ACC112 (cell line): ENCODE results near the gene NHEJ1.

Experiments
- H2AFZ ChIP-seq: fragments of 200-600 bp; sonication (generic); one replicate; pipeline ENCODE4 v1.6.0; 2017; ENCODE audit warnings: antibody characterized with exemption, low read length; ENCODE audit not compliant: unreplicated experiment
- H3K27ac ChIP-seq: fragments of 200-600 bp; sonication (generic); 2 replicates; pipeline ENCODE4 v1.5.1; 2014; ENCODE audit warnings: low read depth, mild to moderate bottlenecking, antibody characterized with exemption, low read length, moderate library complexity
- H3K27me3 ChIP-seq: fragments of 200-600 bp; sonication (generic); 2 replicates; pipeline ENCODE4 v1.6.1; 2014; ENCODE audit warnings: mild to moderate bottlenecking, antibody characterized with exemption, low read length, moderate library complexity, mixed read lengths; ENCODE audit not compliant: insufficient read depth
- H3K36me3 ChIP-seq: fragments of 200-600 bp; sonication (generic); 2 replicates; pipeline ENCODE4 v1.6.1; 2016; ENCODE audit warnings: mild to moderate bottlenecking, antibody characterized with exemption, low read length, moderate library complexity, mixed read lengths; ENCODE audit not compliant: insufficient read depth
- H3K4me1 ChIP-seq: fragments of 200-600 bp; sonication (generic); one replicate; pipeline ENCODE4 v1.6.1; 2016; ENCODE audit warnings: low read length, mixed read lengths; ENCODE audit not compliant: insufficient read depth, unreplicated experiment, control insufficient read depth
- H3K4me3 ChIP-seq: fragments of 200-600 bp; sonication (generic); 2 replicates; pipeline ENCODE4 v1.5.1; 2014; ENCODE audit warnings: mild to moderate bottlenecking, low read depth, low read length
- H3K79me2 ChIP-seq: fragments of 200-600 bp; sonication (generic); one replicate; pipeline ENCODE4 v1.6.0; 2016; ENCODE audit warnings: low read length; ENCODE audit not compliant: control insufficient read depth, unreplicated experiment, insufficient read depth

NHEJ1 gene

GRCh38 chr2:219159771-219160185, 837 bp downstream of the NHEJ1 start:
- Histone ChIP-seq H3K4me1 (peaks cover 13% of the 10 kb centered on the region), H3K4me3 (peak overlapping the region; percentile 84), H3K27me3 (no peaks in the 10 kb centered on the region), H3K79me2 (no peaks in the 10 kb centered on the region), H3K27ac (no peak overlapping the region), H3K36me3 (no peaks in the 10 kb centered on the region), H2AFZ (peak overlapping the region; percentile 55)

- no peaks in the 10 kb centered on the region for H3K27me3 ChIP-seq
- H3K4me3 ChIP-seq = no peak overlapping the region
- H3K79me2 ChIP-seq = no peaks in the 10 kb centered on the region
- peaks cover 13% of the 10 kb centered on the region for H3K4me1 ChIP-seq
- H3K36me3 ChIP-seq = no peaks in the 10 kb centered on the region
- no peak overlapping the region for H3K27ac ChIP-seq
- H2AFZ ChIP-seq = no peak overlapping the region
Observed at GRCh38 chr2:219158586-219158985, 2.0 kb downstream of the NHEJ1 start.

DNA sequence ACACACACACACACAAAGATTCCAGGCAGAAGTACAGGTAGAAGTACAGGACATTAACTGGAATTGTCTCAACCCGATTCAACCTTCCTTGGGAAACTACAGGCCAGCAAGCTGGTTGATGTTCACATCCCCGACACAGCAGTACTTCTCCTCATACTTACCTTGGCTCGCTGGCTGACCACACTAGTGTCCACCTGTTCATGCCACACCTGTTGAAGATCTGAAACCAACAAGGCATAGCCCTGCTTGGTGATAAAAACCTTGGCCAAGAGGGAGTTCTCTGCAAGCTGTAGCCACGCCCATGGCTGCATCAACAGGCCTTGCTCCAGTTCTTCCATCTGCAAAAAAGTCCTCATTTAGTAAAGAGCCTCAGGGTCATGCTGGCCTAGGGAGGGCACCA, 2.6 kb downstream of the NHEJ1 start:
- no peaks in the 10 kb centered on the region for H3K27me3 ChIP-seq
- no peaks in the 10 kb centered on the region for H3K36me3 ChIP-seq
- H3K4me3 ChIP-seq = no peak overlapping the region
- H2AFZ ChIP-seq = no peak overlapping the region
- H3K27ac ChIP-seq = no peak overlapping the region
- H3K79me2 ChIP-seq = no peaks in the 10 kb centered on the region
- peaks cover 13% of the 10 kb centered on the region for H3K4me1 ChIP-seq

GRCh38 chr2:219157396-219157795, 3.2 kb downstream of the NHEJ1 start:
- Histone ChIP-seq H3K79me2 (no peaks in the 10 kb centered on the region), H3K27me3 (no peaks in the 10 kb centered on the region), H3K4me1 (peaks cover 13% of the 10 kb centered on the region), H3K27ac (no peak overlapping the region), H3K36me3 (no peaks in the 10 kb centered on the region), H3K4me3 (no peak overlapping the region), H2AFZ (no peak overlapping the region)

DNA sequence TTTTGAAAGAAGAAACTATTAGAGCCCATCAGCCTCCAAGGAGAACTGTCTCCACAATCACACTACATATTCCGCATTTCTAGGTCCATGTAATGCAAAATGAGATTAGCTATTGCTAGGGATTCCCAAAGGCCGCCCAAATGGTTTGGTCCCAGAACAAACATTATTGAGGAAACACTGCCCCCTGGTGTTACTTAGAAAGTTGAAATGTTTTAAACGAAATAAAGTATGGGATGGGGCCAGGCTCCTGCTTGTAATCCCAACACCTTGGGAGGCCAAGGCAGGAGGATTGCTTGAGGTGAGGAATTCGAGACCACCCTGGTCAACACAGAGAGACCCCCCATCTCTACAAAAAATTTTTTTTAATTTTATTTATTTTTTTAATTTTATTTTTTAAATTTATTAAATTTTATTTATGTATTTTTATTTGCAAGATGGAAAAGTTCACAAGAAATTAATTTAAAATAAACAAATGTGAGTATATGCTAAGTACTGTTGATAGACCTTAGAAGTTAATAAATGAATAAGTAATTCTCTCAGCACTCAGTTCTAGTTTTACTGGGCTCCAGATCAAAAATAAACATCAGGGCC, 5.5 kb downstream of the NHEJ1 start:
- no peaks in the 10 kb centered on the region for H3K36me3 ChIP-seq
- no peaks in the 10 kb centered on the region for H3K27me3 ChIP-seq
- H3K4me1 ChIP-seq = peaks cover 8% of the 10 kb centered on the region
- H2AFZ ChIP-seq = no peak overlapping the region
- H3K4me3 ChIP-seq = no peak overlapping the region
- H3K79me2 ChIP-seq = no peaks in the 10 kb centered on the region
- H3K27ac ChIP-seq = no peak overlapping the region

- no peaks in the 10 kb centered on the region for H3K4me1 ChIP-seq
- no peaks in the 10 kb centered on the region for H3K79me2 ChIP-seq
- no peak overlapping the region for H3K4me3 ChIP-seq
- H3K36me3 ChIP-seq = no peaks in the 10 kb centered on the region
- H3K27ac ChIP-seq = no peak overlapping the region
- H2AFZ ChIP-seq = no peak overlapping the region
- no peaks in the 10 kb centered on the region for H3K27me3 ChIP-seq
Observed at GRCh38 chr2:219149667-219150066, 10.9 kb downstream of the NHEJ1 start.

GRCh38 chr2:219142329-219142728, 18.3 kb downstream of the NHEJ1 start:
- Histone ChIP-seq H2AFZ (no peak overlapping the region), H3K27me3 (no peaks in the 10 kb centered on the region), H3K79me2 (no peaks in the 10 kb centered on the region), H3K36me3 (peaks cover 10% of the 10 kb centered on the region; the same call in 1 of the 2 replicates), H3K4me1 (peaks cover 18% of the 10 kb centered on the region), H3K27ac (peak overlapping the region; percentile 34; the same call in 1 of the 2 replicates), H3K4me3 (no peak overlapping the region)

GRCh38 chr2:219140722-219141121, 19.9 kb downstream of the NHEJ1 start:
- Histone ChIP-seq H3K36me3 (peaks cover 10% of the 10 kb centered on the region; the same call in 1 of the 2 replicates), H3K79me2 (no peaks in the 10 kb centered on the region), H2AFZ (no peak overlapping the region), H3K27ac (no peak overlapping the region), H3K4me1 (peaks cover 18% of the 10 kb centered on the region), H3K27me3 (no peaks in the 10 kb centered on the region), H3K4me3 (no peak overlapping the region)

DNA sequence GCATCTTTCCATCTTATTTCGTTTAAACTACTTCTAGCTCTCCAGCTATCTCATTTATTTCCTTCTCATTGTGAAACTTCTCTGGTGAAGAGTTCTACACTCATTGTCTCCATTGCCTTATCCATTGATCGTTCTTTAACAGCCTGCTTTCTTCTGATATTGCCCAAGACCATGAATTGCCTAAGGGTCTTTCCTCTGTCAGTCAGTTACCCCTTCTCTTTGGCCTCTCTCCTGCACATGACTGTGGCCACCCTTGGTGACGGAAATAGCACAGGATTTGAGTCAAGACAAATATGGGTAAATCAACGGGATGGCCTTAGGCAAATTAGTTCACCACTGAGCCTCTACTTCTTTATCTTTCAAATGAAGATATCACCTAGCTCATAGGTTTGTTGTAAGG, 26.6 kb downstream of the NHEJ1 start:
- Histone ChIP-seq H3K27ac (no peak overlapping the region), H3K36me3 (no peaks in the 10 kb centered on the region), H3K4me3 (no peak overlapping the region), H3K27me3 (no peaks in the 10 kb centered on the region), H2AFZ (no peak overlapping the region), H3K79me2 (no peaks in the 10 kb centered on the region), H3K4me1 (no peaks in the 10 kb centered on the region)

- Histone ChIP-seq H2AFZ (no peak overlapping the region), H3K36me3 (no peaks in the 10 kb centered on the region), H3K27me3 (no peaks in the 10 kb centered on the region), H3K4me1 (peaks cover 3% of the 10 kb centered on the region), H3K4me3 (no peak overlapping the region), H3K27ac (no peak overlapping the region), H3K79me2 (no peaks in the 10 kb centered on the region)
Observed at GRCh38 chr2:219131744-219132143, 28.9 kb downstream of the NHEJ1 start.

GRCh38 chr2:219131327-219131726, 29.3 kb downstream of the NHEJ1 start:
- Histone ChIP-seq H3K36me3 (no peaks in the 10 kb centered on the region), H3K27me3 (no peaks in the 10 kb centered on the region), H3K4me1 (peaks cover 7% of the 10 kb centered on the region), H3K27ac (no peak overlapping the region), H3K4me3 (no peak overlapping the region), H2AFZ (no peak overlapping the region), H3K79me2 (no peaks in the 10 kb centered on the region)
